ENCODE results near the gene COX7A2. TPM values are rescaled to one million over a fixed set of nuclear protein-coding genes. Genes with fewer than 3 reads are reported as not detected.

The COX7A2 gene
- total RNA-seq, 1 experiment from 2014 or later: 516 TPM

- H2AFZ ChIP-seq (ENCODE audit: low read length): no peak overlapping the region
- H3K18ac ChIP-seq (ENCODE audit: insufficient read length, low read depth, low read length): no peak overlapping the region
- Mint-ChIP-seq H3K4me3 (peak overlapping the region; percentile 77 to 92), H3K27ac (peak overlapping the region in 1 of 3 experiments; percentile 29; a peak in 1 of 7 replicates), H3K36me3 (ENCODE audit: insufficient read depth in 1 of 3, low read depth in 3 of 3) (no peaks in the 10 kb centered on the region; a peak in 1 of 7 replicates), H3K27me3 (ENCODE audit: low read depth) (peaks cover 96% of the 10 kb centered on the region), H3K9me3 (no peaks in the 10 kb centered on the region; a peak in 2 of 5 replicates), H3K4me1 (peaks cover 55 to 59% of the 10 kb centered on the region in 2 experiments)
- peak overlapping the region; percentile 97 for H3K4me2 ChIP-seq (ENCODE audit: insufficient read depth, insufficient read length, low read length)
- peaks cover 58% of the 10 kb centered on the region for H3K27me3 ChIP-seq (ENCODE audit: insufficient read depth, low read length)
- no peak overlapping the region for H2BK15ac ChIP-seq (ENCODE audit: low read depth, low read length)
- WGBS (ENCODE audit: extremely low coverage, insufficient read length, low lambda C conversion rate): no CpG with 5 or more reads among the region's 35 CpGs
- H2BK12ac ChIP-seq (ENCODE audit: insufficient read length, low read depth, low read length): no peak overlapping the region
- no peak overlapping the region for H3K56ac ChIP-seq (ENCODE audit: insufficient read length, low read depth, low read length)
- no peak overlapping the region for H2BK5ac ChIP-seq (ENCODE audit: insufficient read length, low read length)
- no peak overlapping the region for H4K8ac ChIP-seq (replicated peaks; ENCODE audit: insufficient read length, low read depth, low read length)
- no peaks in the 10 kb centered on the region for H3K9me3 ChIP-seq (ENCODE audit: control insufficient read depth, low read depth, low read length)
- no peak overlapping the region for H2BK20ac ChIP-seq (ENCODE audit: low read depth, low read length, poor library complexity, severe bottlenecking)
- no peak overlapping the region for H3K4ac ChIP-seq (ENCODE audit: low read depth, low read length)
- no peak overlapping the region for H3K27ac ChIP-seq (ENCODE audit: insufficient read length, low read depth, low read length)
- no peak overlapping the region for H2AK5ac ChIP-seq (ENCODE audit: insufficient read length, low read length)
- H3K23ac ChIP-seq (ENCODE audit: insufficient read length, low read depth, low read length): no peak overlapping the region
- DNase-seq: peak; percentile 79
- peak; percentile 84 for TF ChIP-seq CTCF (conservative IDR thresholded peaks at IDR 0.05)
- H3K79me2 ChIP-seq (ENCODE audit: insufficient read depth, low read length): no peaks in the 10 kb centered on the region
- no peak overlapping the region for H4K5ac ChIP-seq (ENCODE audit: insufficient read length, low read depth, low read length)
- no peaks in the 10 kb centered on the region for H3K79me1 ChIP-seq (ENCODE audit: insufficient read depth, low read depth, low read length, poor library complexity, severe bottlenecking)
- H2BK120ac ChIP-seq (ENCODE audit: low read depth, low read length, poor library complexity, severe bottlenecking): no peak overlapping the region
- H3K9ac ChIP-seq (ENCODE audit: extremely low read depth, insufficient read length, low read length): no peak overlapping the region
- no peak overlapping the region for H3T11ph ChIP-seq (ENCODE audit: low read length)
- H3K4me1 ChIP-seq (ENCODE audit: insufficient read depth, low read length): no peaks in the 10 kb centered on the region
- H3K14ac ChIP-seq (ENCODE audit: insufficient read depth, low read length): no peak overlapping the region
- no peaks in the 10 kb centered on the region for H4K20me1 ChIP-seq (ENCODE audit: control insufficient read depth, insufficient read depth, insufficient read length)
- H3K23me2 ChIP-seq (ENCODE audit: insufficient read length, low read depth, low read length, poor library complexity, severe bottlenecking): peaks cover 47% of the 10 kb centered on the region
- H4K91ac ChIP-seq (ENCODE audit: insufficient read length, low read depth, low read length): no peak overlapping the region
These were observed 39.2 kb downstream of the COX7A2 start for GRCh38 chr6:75204217-75204958.
